Epithelial cell of proximal tubule (primary cell): ENCODE measurements around the gene PRRG4. TPM values are rescaled to one million over a fixed set of nuclear protein-coding genes. Genes with fewer than 3 reads are reported as not detected.

Experiments
- DNase-seq: peaks from one replicate; pipeline ENCODE4 v3.0.0-alpha.2; 2011; ENCODE audit warnings: low read depth
- H3K4me3 ChIP-seq: 2 replicates; pipeline ENCODE4 v1.5.1; 2011; ENCODE audit warnings: low read depth, mild to moderate bottlenecking, low read length
- CTCF ChIP-seq: conservative IDR thresholded peaks from 2 replicates; pipeline ENCODE4 v1.5.1; 2012; ENCODE audit warnings: low read depth, mild to moderate bottlenecking, low read length
- total RNA-seq: library from RNA; depleted of rRNA; stranded (reverse); fragments of >200 nt; gene quantifications from 2 replicates; pipeline ENCODE4 v1.2.3, GENCODE V29; 2015

The PRRG4 gene
- total RNA-seq, 1 donor from 2014 or later, result 3.1 TPM

DNA sequence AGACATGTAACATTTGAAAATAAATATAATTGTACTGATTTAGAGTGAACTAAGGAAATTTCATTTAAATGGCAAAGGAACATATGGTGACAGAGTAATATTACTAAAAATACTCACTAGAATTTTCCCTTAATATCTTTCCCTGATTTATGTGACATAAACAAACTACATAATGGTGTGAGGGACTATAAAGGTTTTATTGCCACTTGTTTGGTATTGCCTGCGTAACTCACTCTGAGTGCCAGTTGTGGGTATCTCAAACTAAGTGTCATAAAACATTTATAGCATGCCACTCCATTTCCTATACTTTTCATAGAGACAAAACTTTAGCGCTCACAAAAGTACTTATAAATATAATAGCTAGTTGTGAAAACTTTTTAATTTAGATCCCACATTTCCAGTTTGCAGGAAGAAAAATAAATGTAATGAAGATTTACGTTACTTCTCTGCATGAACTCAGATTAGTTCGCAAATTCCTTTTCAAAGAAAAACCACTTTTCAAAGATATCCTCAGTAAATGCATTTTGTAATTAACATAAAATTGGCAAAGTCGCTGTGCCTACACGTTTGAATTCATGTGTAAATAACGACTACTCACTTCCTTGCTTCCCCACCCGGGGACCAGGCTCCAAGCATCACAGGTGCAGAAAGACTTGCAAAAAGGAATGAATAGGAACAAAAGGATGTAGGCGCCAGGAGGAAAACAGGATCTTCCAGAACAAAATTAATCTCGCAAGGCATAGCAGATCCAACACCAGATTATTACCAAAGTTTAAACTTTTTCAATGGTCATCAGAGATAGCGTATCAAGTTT is 61.3 kb downstream of the PRRG4 start:
- no peak overlapping the region for H3K4me3 ChIP-seq
- TF ChIP-seq CTCF, result no peak
- no peak for DNase-seq

DNA sequence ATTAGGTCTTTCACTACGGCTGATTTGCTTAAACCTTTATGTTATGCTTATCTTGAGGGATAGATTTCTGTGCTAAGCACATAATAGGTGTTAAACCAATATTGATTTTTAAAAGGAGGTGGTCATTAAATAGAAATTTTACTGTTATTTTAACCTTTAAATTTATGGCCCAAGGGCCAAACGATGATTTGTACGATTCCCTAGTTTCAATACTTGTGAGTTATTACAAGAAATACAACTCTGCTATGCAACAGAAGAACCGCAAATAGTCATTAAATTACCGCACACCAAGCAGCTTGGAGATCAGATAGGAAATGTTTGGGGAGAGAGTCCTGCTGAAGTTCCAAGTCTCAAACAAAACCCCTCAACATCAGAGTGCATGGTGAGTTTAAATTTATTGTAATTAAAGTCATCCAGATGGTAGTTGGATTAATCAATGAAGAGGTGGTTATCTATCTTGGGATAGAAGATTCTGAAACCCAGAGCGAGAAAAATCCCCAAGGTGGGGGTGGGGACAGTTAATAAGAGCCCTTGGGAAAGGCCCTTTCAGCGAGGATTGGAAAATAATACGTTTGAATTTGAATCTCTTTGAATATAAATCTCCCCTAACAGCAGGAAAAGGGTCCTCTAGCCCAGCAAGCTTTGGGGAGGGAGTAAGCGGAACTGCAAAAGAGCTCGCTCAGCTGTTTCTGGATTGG is 62.1 kb downstream of the PRRG4 start:
- DNase-seq, result no peak
- H3K4me3 ChIP-seq, result peak overlapping the region; percentile 91
- no peak for TF ChIP-seq CTCF

GRCh38 chr11:32892355-32893092 is 62.8 kb downstream of the PRRG4 start, which contains the start of gene QSER1:
QSER1 (plus strand) TSS chr11:32892811; CDS start chr11:32893126, 315 bp downstream.
- no peak for TF ChIP-seq CTCF

GRCh38 chr11:32893093-32893342 is 63.3 kb downstream of the PRRG4 start:
- peak overlapping the region; percentile 91 for H3K4me3 ChIP-seq
- TF ChIP-seq CTCF, result no peak
- DNase-seq, result no peak

More at GRCh38 chr11:32892355-32893092, 62.8 kb downstream of the PRRG4 start, which contains the start of gene QSER1:
- DNase-seq, result no peak
- H3K4me3 ChIP-seq, result peak within 1 kb of the TSS; percentile 91

- peak overlapping the region; percentile 91 for H3K4me3 ChIP-seq
- TF ChIP-seq CTCF, result peak; percentile 54
- DNase-seq, result no peak
These were observed 63.8 kb downstream of the PRRG4 start for GRCh38 chr11:32893343-32894148.

- peak; percentile 69 for DNase-seq
- TF ChIP-seq CTCF, result no peak
- peak overlapping the region; percentile 91 for H3K4me3 ChIP-seq
These were observed 64.6 kb downstream of the PRRG4 start for GRCh38 chr11:32894149-32894827.
